ENCODE data around the gene CDK14.

GRCh38 chr7:90593205-90593604 lies 2.9 kb upstream of the CDK14 start:
- TF ChIP-seq, protein P1, sequence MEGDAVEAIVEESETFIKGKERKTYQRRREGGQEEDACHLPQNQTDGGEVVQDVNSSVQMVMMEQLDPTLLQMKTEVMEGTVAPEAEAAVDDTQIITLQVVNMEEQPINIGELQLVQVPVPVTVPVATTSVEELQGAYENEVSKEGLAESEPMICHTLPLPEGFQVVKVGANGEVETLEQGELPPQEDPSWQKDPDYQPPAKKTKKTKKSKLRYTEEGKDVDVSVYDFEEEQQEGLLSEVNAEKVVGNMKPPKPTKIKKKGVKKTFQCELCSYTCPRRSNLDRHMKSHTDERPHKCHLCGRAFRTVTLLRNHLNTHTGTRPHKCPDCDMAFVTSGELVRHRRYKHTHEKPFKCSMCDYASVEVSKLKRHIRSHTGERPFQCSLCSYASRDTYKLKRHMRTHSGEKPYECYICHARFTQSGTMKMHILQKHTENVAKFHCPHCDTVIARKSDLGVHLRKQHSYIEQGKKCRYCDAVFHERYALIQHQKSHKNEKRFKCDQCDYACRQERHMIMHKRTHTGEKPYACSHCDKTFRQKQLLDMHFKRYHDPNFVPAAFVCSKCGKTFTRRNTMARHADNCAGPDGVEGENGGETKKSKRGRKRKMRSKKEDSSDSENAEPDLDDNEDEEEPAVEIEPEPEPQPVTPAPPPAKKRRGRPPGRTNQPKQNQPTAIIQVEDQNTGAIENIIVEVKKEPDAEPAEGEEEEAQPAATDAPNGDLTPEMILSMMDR (IDR thresholded peaks at IDR 0.05) = no peak
- TF ChIP-seq EP300 (IDR thresholded peaks at IDR 0.05) (no peak), POLR2AphosphoS5 (IDR thresholded peaks at IDR 0.05) (no peak)

Data from upper lobe of left lung (tissue), 4 donors.